ENCODE data around the gene RPL38.
A peak's percentile ranks its signal among the peaks of the same experiment; 100 is the strongest.

The RPL38 gene

DNA sequence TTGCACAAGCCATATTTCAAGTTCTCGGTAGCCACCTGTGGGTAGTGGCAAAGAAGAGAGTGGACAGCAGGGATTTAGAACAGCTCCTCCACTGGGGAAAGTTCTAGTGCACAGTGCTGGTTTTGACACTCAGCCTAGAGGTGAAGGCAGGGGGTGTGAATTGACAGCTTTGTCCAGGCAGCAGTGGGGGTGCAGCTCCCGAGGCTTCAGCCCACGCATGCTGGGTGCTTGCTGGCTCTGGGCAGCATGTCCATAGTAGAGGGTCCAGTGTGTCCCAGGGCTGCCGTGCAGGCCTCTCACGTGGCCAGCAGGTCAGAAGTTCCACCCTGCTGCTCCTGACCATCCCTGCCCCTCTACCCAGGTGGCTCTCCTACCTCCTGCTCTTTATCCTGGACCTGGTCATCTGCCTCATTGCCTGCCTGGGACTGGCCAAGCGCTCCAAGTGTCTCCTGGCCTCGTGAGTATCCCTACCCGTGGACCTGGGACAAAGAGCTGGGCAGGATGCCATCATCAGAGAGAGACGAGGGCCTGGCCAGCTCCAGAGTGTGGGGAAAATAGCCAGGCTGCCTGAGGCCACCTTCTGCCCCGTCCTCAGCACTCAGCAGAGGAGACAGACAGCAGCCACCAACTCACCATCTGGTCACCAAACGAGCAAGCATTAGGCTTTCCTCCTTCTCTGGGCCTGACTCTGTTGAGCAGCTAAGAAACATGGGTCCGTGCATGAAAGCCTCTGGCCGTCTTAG, 39.7 kb downstream of the RPL38 start:
- Histone ChIP-seq H3K4me3 (no peak overlapping the region), H3K27ac (no peak overlapping the region)

DNA sequence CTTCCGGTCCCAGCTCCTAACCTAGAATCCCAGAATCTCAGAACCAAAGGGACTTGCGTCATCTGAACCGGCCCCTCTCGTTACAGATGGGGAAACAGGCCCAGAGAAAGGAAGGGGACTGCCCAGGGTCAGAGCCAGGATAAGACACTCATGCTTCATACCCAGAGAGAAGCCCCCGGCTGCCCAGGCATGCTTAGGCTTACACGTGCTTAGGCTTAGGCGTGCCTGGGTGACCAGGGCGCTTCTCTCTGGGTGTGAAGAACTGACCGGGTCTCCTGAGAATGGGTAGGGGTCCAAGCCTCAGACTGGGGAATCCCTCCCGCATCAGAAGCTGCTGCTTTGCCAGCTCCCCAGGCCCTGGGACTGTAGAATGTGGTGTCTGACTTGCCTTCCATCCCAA, 40.6 kb downstream of the RPL38 start:
- Histone ChIP-seq H3K4me3 (no peak overlapping the region), H3K27ac (no peak overlapping the region)

DNA sequence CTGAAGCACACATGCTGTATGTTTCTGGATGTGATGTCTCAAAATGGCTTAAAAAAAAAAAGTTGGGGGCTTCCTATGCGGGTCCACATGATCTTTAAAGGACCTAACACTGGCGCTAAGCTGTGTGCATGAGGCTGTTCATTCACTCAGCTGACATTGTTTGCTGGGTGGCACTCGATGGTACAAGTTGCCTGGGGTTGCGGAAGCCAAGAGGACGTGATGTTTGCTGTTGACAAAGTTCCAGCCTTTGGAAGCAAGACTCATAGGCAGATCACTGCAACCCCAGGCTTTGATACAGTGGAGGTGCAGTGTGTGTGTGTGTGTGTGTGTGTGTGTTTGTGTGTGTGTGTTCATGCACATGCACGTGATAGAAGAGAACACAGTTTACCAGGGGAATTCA, 41.1 kb downstream of the RPL38 start:
- Histone ChIP-seq H3K27ac (no peak overlapping the region), H3K4me3 (no peak overlapping the region)

DNA sequence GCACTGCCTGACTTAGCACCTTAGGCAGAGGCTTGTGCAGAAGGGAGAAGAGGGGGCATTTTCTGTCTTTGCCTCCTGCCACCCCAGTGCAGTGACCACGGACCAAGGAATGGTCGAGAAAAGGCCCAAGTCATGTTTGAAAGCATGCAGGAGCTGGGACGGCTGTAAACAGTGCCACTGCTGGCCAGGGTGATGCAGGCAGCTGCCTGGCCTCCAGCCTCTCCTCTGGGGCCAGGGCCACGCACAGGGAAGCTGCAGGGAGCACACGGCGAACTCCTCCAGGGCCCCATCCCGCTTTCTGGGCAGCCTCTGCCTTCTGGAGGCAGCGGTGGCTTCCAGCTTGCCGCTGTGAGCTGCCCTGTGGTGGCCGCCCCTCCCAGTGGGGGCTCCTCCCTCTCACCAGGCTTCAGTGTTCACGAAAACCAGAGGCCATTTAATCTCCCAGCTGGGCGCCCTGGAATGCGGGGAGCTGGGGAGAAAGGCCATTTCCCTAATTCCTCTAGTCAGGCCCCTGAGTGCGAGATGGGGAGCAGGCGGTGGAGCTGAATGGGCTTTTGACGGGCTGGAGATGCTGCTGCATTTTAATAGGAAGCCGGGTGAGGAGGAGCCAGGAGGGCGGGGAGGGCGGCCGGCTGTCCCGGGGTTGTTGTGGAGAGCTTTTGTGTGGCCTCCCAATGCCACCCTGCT, 41.8 kb downstream of the RPL38 start:
- Histone ChIP-seq H3K27ac (peak overlapping the region in 1 of 21 experiments; percentile 60), H3K4me3 (no peak overlapping the region)

DNA sequence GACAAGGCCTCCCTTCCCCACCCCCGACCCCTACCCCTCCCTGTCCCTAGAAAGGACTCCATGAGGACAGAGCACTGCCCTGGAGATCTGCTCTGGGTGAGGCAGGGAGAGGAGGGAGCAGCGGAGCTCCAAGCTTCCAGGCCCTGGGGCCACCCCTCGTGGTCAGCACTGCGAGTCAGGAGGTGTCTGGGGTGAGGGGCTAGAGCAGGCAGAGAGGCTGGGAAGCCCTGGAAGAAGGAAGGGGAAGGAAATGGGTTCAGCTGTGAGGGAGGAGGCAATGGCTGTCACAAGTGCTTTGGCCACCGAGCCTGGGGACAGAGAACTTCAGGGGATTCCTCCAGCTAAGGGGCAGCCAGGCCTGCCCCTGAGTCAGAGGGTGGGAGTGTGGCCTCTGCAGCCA, 42.4 kb downstream of the RPL38 start:
- Histone ChIP-seq H3K4me3 (no peak overlapping the region), H3K27ac (peak overlapping the region in 2 of 21 experiments; percentile 28 to 60)

DNA sequence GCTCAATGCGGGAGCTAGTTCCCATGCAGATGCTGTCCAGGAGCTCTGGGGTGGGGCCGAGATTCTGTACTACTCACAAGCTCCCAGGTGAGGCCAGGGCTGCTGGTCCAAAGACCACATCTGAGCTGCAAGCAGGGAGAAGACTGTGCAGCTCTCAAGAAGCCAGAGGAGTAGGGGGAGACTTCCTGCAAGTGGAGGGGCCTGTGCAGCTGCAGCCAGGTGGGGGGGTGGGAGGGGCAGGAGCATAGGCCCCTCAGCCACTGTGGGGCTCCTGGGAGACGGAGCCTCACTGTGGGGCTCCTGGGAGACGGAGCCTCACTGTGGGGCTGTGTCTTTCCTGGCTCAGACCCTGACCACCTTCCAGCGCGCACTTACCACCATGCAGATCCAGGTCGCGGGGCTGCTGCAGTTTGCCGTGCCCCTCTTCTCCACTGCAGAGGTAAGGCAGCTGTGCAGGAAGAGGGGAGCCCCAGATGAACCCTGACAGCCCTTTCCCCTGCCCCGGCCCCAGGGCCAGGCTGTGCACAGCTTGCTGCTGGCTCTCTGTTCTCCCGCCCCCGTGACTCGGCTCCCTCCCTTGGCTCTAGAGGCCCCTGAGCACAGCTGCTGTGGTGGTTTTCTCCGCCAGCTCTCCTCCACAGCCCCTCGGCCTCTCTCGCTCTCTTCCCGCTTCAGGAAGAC, 46.3 kb downstream of the RPL38 start:
- H3K27ac ChIP-seq = no peak overlapping the region
- no peak overlapping the region for H3K4me3 ChIP-seq

DNA sequence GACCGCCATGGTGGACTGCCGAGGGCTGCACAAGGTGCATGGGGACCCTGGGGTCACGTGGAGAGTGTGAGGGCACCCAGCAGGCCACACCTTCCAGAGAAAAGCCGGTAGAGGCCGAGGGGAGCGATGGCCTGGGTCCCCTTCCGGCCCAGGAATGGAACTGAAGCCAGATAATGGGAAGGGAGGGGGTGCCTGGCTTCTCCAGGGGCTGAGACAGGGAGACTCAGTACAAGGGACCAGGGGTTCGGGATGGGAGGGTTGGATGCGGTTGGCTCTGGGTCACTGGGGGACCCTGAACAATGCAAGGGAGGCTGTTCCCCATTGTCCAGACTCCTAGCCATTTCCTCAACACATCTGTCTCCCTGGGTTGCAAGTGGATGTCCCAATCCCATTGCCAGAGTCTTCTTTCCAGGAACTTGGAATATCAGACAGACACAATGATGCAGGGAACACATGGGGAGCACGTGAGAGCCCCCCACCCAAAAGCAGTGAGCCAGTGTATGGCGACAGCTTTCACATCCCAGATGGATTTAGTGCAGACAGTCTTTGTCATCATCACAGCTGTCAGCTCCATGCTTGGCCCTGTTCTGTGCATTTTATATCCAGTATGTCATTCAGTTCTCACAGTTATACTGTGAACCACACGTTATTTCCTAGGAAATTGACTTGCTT, 47.0 kb downstream of the RPL38 start:
- Histone ChIP-seq H3K4me3 (no peak overlapping the region), H3K27ac (no peak overlapping the region)

DNA sequence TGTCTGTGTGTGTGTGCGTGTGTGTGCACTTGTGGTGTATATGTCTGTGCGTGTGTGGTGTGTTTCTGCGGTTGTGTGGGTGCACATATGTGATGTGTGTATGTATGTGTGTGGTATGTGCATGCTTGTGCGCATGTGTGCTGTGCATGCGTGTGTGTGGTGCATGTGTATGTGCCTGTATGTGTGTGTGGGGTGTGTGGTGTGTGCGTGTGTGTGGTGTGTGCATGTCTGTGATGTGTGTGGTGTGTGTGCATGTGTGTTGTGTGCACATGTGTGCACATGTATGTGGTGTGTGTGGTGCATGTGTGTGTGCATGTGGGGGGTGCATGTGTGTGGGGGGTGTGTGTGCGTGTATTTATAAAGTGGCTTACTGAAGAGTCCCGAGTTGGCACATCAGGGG, 47.6 kb downstream of the RPL38 start:
- H3K4me3 ChIP-seq = no peak overlapping the region
- no peak overlapping the region for H3K27ac ChIP-seq

DNA sequence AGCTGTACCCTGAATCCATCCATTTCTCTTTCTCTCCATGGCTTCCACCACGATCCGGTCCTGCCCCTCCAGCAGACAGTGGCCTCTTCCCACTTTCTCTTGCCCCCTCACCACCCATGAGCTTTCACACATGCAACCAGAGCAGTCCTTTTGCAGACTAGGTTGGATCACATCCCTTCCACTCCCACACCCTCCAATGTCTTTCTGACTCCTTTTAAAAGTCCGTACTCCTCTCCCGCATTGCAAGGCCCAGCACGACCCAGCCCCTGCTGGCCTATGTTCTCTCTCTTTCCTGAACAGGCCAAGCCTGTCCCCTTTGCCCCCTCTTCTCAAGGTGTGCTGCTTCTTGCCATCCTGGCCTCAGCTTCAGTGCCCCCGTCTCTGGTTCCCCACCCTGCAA, 48.1 kb downstream of the RPL38 start:
- no peak overlapping the region for H3K27ac ChIP-seq
- H3K4me3 ChIP-seq = no peak overlapping the region

DNA sequence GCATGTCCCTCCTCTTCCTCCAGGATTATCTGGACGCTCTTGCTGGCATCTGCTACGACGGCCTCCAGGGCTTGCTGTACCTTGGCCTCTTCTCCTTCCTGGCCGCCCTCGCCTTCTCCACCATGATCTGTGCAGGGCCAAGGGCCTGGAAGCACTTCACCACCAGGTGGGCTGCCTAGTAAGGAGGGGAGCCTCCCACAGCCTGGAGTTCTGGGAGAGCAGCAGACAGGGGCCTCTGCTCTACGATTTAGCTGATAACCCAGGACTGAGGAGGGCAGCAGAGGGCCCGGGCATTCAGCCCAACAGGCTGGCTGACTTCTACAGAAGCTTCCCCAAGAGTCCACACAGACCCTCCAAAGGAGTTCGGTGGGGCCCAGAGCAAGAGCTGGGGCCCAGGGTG, 48.7 kb downstream of the RPL38 start:
- H3K27ac ChIP-seq = no peak overlapping the region
- H3K4me3 ChIP-seq = no peak overlapping the region

DNA sequence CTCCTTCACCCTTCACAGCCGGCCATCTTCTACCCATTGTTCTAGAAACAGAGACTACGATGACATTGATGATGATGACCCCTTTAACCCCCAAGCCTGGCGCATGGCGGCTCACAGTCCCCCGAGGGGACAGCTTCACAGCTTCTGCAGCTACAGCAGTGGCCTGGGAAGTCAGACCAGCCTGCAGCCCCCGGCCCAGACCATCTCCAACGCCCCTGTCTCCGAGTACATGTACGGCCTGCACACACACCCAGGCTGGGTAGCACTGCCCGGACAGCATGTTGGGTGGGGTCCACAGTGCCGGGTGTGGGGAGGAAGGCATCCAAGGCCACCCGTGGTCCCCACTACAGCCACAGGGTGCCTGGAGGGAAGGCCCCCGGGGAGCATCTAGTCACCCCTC, 49.6 kb downstream of the RPL38 start:
- H3K27ac ChIP-seq = no peak overlapping the region
- H3K4me3 ChIP-seq = no peak overlapping the region

DNA sequence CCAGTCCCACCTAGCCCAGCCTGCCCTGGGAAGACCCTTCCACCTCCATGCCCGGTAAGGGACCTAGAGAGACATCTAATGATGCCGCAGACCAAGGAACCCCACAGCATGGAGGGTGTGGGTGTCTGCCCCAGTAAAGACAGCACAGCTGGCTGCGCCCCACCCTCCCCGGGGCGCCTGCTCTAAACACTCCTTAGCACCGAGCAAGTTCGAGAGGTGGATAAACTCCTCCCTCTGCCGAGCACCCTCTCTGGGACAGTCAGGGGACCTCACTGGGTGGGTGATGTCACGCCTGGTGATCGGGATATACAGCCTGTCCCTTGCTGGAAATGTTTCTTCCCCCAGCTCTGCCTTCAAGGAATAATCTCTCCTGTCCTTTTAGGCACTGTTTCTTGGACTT, 53.8 kb downstream of the RPL38 start:
- no peak overlapping the region for H3K27ac ChIP-seq

DNA sequence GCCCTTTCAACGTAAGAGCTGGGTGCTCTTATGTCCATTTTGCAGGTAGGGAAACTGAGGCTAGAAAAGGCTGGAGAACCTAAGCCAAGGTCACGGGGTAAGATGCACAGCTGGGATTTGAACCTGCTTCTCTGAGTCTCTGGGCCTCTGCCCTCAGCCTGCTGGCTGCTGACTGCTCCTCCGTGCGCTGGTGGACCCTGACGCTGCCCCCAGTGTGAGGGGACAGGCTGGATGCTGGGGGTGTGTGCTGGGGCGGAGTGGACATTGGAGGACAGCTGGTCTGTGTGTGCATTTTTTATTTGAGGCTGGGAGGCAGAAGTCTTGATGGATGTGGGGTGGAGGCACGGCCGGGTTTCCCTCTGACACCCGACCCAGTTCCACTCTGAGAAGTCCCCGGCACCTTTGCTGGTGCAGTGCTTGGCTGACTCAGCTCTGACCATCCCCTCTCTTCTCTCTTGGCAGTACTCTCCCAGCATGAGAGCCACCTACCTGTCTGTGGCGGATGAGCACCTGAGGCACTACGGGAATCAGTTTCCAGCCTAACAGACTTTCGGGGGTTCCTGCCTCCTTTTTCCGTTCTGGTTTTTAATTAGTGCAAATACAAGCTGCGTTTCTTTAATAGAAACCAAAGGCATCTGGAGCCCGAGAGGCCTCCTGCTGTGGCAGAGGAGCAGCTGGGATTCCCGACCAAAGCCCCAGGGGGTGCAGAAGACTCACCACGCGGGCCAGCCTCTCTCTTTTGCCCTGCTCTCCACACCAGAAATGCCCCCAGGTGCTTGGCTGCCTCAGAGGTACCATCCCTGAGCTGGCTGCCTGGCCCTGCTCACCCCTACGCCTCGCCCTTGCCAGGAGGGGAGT, 56.4 kb downstream of the RPL38 start:
- no peak overlapping the region for H3K4me3 ChIP-seq
- no peak overlapping the region for H3K27ac ChIP-seq

More for the DNA sequence above, 53.8 kb downstream of the RPL38 start:
- no peak overlapping the region for H3K4me3 ChIP-seq
